HEK293 (cell line): ENCODE measurements around the gene MMP14.

ENCODE experiments used
- BCL11A ChIP-seq: fragments of 450-650 bp; formaldehyde crosslinking; IDR thresholded peaks from 2 replicates; pipeline ENCODE4 v1.5.1; 2016; ENCODE audit warnings: low read depth, missing biosample characterization, missing genetic modification characterization
- BCL11B ChIP-seq: fragments of 450-650 bp; formaldehyde crosslinking; IDR thresholded peaks from 2 replicates; pipeline ENCODE4 v1.5.1; 2016; ENCODE audit warnings: low read depth, missing biosample characterization, missing genetic modification characterization
- GLI2 ChIP-seq: fragments of 450-650 bp; formaldehyde crosslinking; IDR thresholded peaks from 2 replicates; pipeline ENCODE4; 2017; ENCODE audit warnings: missing biosample characterization, missing genetic modification characterization, low read depth, borderline replicate concordance
- GLI4 ChIP-seq: fragments of 450-650 bp; formaldehyde crosslinking; IDR thresholded peaks from 2 replicates; pipeline ENCODE4 v1.5.1; 2016; ENCODE audit warnings: missing biosample characterization, missing genetic modification characterization
- HOXC10 ChIP-seq: sonication (generic); formaldehyde crosslinking; IDR thresholded peaks from 2 replicates; pipeline ENCODE4 v1.8.1; 2023; ENCODE audit warnings: mild to moderate bottlenecking, missing genetic modification reagents
- KLF1 ChIP-seq: fragments of 450-650 bp; formaldehyde crosslinking; IDR thresholded peaks from 2 replicates; pipeline ENCODE4 v1.5.1; 2016; ENCODE audit warnings: missing biosample characterization, missing genetic modification characterization
- KLF10 ChIP-seq: fragments of 450-650 bp; IDR thresholded peaks from 2 replicates; pipeline ENCODE4 v1.5.1; 2018; ENCODE audit warnings: missing biosample characterization, mild to moderate bottlenecking, missing genetic modification characterization
- KLF7 ChIP-seq: fragments of 450-650 bp; formaldehyde crosslinking; IDR thresholded peaks from 2 replicates; pipeline ENCODE4 v1.5.1; 2016; ENCODE audit warnings: missing biosample characterization, missing genetic modification characterization, borderline replicate concordance
- PRDM1 ChIP-seq: fragments of 450-650 bp; formaldehyde crosslinking; IDR thresholded peaks from 2 replicates; pipeline ENCODE4; 2016; ENCODE audit warnings: missing biosample characterization, missing genetic modification characterization
- PRDM6 ChIP-seq: fragments of 450-650 bp; formaldehyde crosslinking; IDR thresholded peaks from 2 replicates; pipeline ENCODE4 v1.5.1; 2017; ENCODE audit warnings: missing biosample characterization, missing genetic modification characterization
- RBAK ChIP-seq: fragments of 450-650 bp; formaldehyde crosslinking; IDR thresholded peaks from 2 replicates; pipeline ENCODE4 v1.5.1; 2016; ENCODE audit warnings: missing biosample characterization, missing genetic modification characterization
- TCF7L2 ChIP-seq: IDR thresholded peaks from 2 replicates; pipeline ENCODE4 v1.6.1; 2011; ENCODE audit warnings: low read depth, mild to moderate bottlenecking, inconsistent platforms, low read length, moderate library complexity, borderline replicate concordance
- ZBTB1 ChIP-seq: fragments of 450-650 bp; formaldehyde crosslinking; IDR thresholded peaks from 2 replicates; pipeline ENCODE4 v1.5.1; 2016; ENCODE audit warnings: missing biosample characterization, missing genetic modification characterization
- ZEB2 ChIP-seq: fragments of 450-650 bp; formaldehyde crosslinking; IDR thresholded peaks from 2 replicates; pipeline ENCODE4 v1.5.1; 2016; ENCODE audit warnings: missing biosample characterization, missing genetic modification characterization
- ZIC2 ChIP-seq: fragments of 450-650 bp; formaldehyde crosslinking; IDR thresholded peaks from 2 replicates; pipeline ENCODE4 v1.5.1; 2016; ENCODE audit warnings: missing biosample characterization, missing genetic modification characterization
- ZNF16 ChIP-seq: fragments of 450-650 bp; formaldehyde crosslinking; IDR thresholded peaks from 2 replicates; pipeline ENCODE4 v1.5.1; 2016; ENCODE audit warnings: low read depth, missing biosample characterization, missing genetic modification characterization
- ZNF248 ChIP-seq: fragments of 450-650 bp; formaldehyde crosslinking; IDR thresholded peaks from 2 replicates; pipeline ENCODE4 v1.5.1; 2017; ENCODE audit warnings: missing biosample characterization, missing genetic modification characterization
- ZNF280C ChIP-seq: fragments of 450-650 bp; formaldehyde crosslinking; IDR thresholded peaks from 2 replicates; pipeline ENCODE4 v1.5.1; 2016; ENCODE audit warnings: missing biosample characterization, missing genetic modification characterization
- ZNF404 ChIP-seq: fragments of 450-650 bp; formaldehyde crosslinking; IDR thresholded peaks from 2 replicates; pipeline ENCODE4 v1.5.1; 2017; ENCODE audit warnings: missing biosample characterization, missing genetic modification characterization
- ZNF423 ChIP-seq: fragments of 450-650 bp; formaldehyde crosslinking; IDR thresholded peaks from 2 replicates; pipeline ENCODE4 v1.5.1; 2016; ENCODE audit warnings: missing biosample characterization, missing genetic modification characterization
- ZNF510 ChIP-seq: fragments of 450-650 bp; formaldehyde crosslinking; IDR thresholded peaks from 2 replicates; pipeline ENCODE4 v1.5.1; 2018; ENCODE audit warnings: mild to moderate bottlenecking, missing genetic modification characterization, missing biosample characterization; ENCODE audit not compliant: insufficient replicate concordance
- ZNF518A ChIP-seq: fragments of 450-650 bp; formaldehyde crosslinking; conservative IDR thresholded peaks from 2 replicates; pipeline ENCODE4 v1.5.1; 2016; ENCODE audit warnings: low read depth, missing biosample characterization, missing genetic modification characterization
- ZNF555 ChIP-seq: fragments of 450-650 bp; formaldehyde crosslinking; conservative IDR thresholded peaks from 2 replicates; pipeline ENCODE4 v1.5.1; 2017; ENCODE audit warnings: missing biosample characterization, mild to moderate bottlenecking, missing genetic modification characterization, inconsistent platforms
- ZNF571 ChIP-seq: fragments of 450-650 bp; formaldehyde crosslinking; IDR thresholded peaks from 2 replicates; pipeline ENCODE4 v1.5.0; 2017; ENCODE audit warnings: missing biosample characterization, missing genetic modification characterization
- ZNF585B ChIP-seq: fragments of 450-650 bp; formaldehyde crosslinking; IDR thresholded peaks from 2 replicates; pipeline ENCODE4 v1.5.1; 2016; ENCODE audit warnings: missing biosample characterization, missing genetic modification characterization
- ZNF624 ChIP-seq: fragments of 450-650 bp; formaldehyde crosslinking; IDR thresholded peaks from 2 replicates; pipeline ENCODE4 v1.5.1; 2017; ENCODE audit warnings: missing biosample characterization, missing genetic modification characterization
- ZNF654 ChIP-seq: fragments of 450-650 bp; formaldehyde crosslinking; IDR thresholded peaks from 2 replicates; pipeline ENCODE4 v1.5.1; 2016; ENCODE audit warnings: low read depth, missing biosample characterization, missing genetic modification characterization
- ZNF658 ChIP-seq: fragments of 450-650 bp; formaldehyde crosslinking; IDR thresholded peaks from 2 replicates; pipeline ENCODE4; 2016; ENCODE audit warnings: missing biosample characterization, missing genetic modification characterization
- ZNF660 ChIP-seq: fragments of 450-650 bp; IDR thresholded peaks from 2 replicates; pipeline ENCODE4 v1.5.1; 2018; ENCODE audit warnings: missing biosample characterization, mild to moderate bottlenecking, missing genetic modification characterization
- ZNF677 ChIP-seq: fragments of 450-650 bp; IDR thresholded peaks from 2 replicates; pipeline ENCODE4 v1.5.0; 2018; ENCODE audit warnings: missing biosample characterization, mild to moderate bottlenecking, missing genetic modification characterization, moderate library complexity
- ZNF777 ChIP-seq: fragments of 450-650 bp; formaldehyde crosslinking; IDR thresholded peaks from 2 replicates; pipeline ENCODE4 v1.5.1; 2017; ENCODE audit warnings: missing biosample characterization, missing genetic modification characterization, borderline replicate concordance
- ZNF792 ChIP-seq: fragments of 450-650 bp; formaldehyde crosslinking; IDR thresholded peaks from 2 replicates; pipeline ENCODE4 v1.5.1; 2016; ENCODE audit warnings: missing biosample characterization, missing genetic modification characterization
- ZXDB ChIP-seq: fragments of 450-650 bp; formaldehyde crosslinking; IDR thresholded peaks from 2 replicates; pipeline ENCODE4 v1.5.1; 2016; ENCODE audit warnings: missing biosample characterization, missing genetic modification characterization

MMP14 gene

GRCh38 chr14:22871224-22872032 is 35.0 kb downstream of the MMP14 start, which contains the start of gene LRP10 (continued):
- TF ChIP-seq ZNF423 = no peak; the same call in 1 of the 2 replicates
- no peak for TF ChIP-seq ZNF585B (tag by site-specific recombination)
- no peak for TF ChIP-seq PRDM1
- no peak for TF ChIP-seq HOXC10 (CRISPR knock-in tag)
- no peak for TF ChIP-seq GLI4 (tag by site-specific recombination)
- TF ChIP-seq ZNF16 (tag by site-specific recombination) = no peak
- 0 out of 2 replicates have a peak, but pooled peaks have one; percentile 12 for TF ChIP-seq ZNF518A (tag by site-specific recombination)
- peak; percentile 85 for TF ChIP-seq KLF1 (tag by site-specific recombination)
- TF ChIP-seq ZNF677 (tag by site-specific recombination) = no peak
- no peak for TF ChIP-seq ZNF624 (tag by site-specific recombination)
- no peak for TF ChIP-seq RBAK (tag by site-specific recombination)
- TF ChIP-seq TCF7L2 = no peak
- no peak for TF ChIP-seq GLI2
- TF ChIP-seq ZXDB (tag by site-specific recombination) = peak; percentile 79; the same call in 1 of the 2 replicates
- no peak for TF ChIP-seq ZBTB1
- TF ChIP-seq ZNF280C (tag by site-specific recombination) = no peak
- TF ChIP-seq BCL11A (tag by site-specific recombination) = peak; percentile 35
- TF ChIP-seq ZNF792 (tag by site-specific recombination) = no peak
- TF ChIP-seq ZNF404 (tag by site-specific recombination) = no peak
- TF ChIP-seq PRDM6 (tag by site-specific recombination) = no peak
- peak; percentile 57 for TF ChIP-seq ZIC2 (tag by site-specific recombination)
- TF ChIP-seq ZNF571 = no peak
- TF ChIP-seq BCL11B (tag by site-specific recombination) = peak; percentile 72
- no peak; the same call in none of the 2 replicates for TF ChIP-seq ZEB2 (tag by site-specific recombination)
- no peak for TF ChIP-seq ZNF658
- TF ChIP-seq KLF10 = peak; percentile 96
- no peak for TF ChIP-seq ZNF510 (tag by site-specific recombination)
- TF ChIP-seq ZNF660 (tag by site-specific recombination) = peak; percentile 13; the same call in 1 of the 2 replicates
- no peak for TF ChIP-seq ZNF777 (tag by site-specific recombination)
- no peak for TF ChIP-seq ZNF248
- no peak for TF ChIP-seq ZNF654 (tag by site-specific recombination)
- TF ChIP-seq ZNF555 (tag by site-specific recombination) = no peak
- TF ChIP-seq KLF7 (tag by site-specific recombination) = 0 out of 2 replicates have a peak, but pooled peaks have one; percentile 19
